Measurements from ENCODE around the gene FAM32A.

- TF ChIP-seq ZNF274 (IDR thresholded peaks at IDR 0.05; ENCODE audit: low read depth, low read length) (no peak), SUZ12 (IDR thresholded peaks at IDR 0.05; ENCODE audit: extremely low read depth, insufficient read depth, insufficient read length) (no peak), YY1 (IDR thresholded peaks at IDR 0.05; ENCODE audit: insufficient read depth, insufficient read length) (no peak)
Measured at GRCh38 chr19:16222806-16223205, 37.6 kb downstream of the FAM32A start.
